ENCODE results near the gene F5.

The F5 gene

GRCh38 chr1:169586395-169587255, at the start of gene F5:
Gene F5 (minus strand): TSS chr1:169586481. CDS start chr1:169586386, 95 bp downstream.
- DNase-seq = peak; percentile 48

GRCh38 chr1:169634877-169635276, 48.6 kb upstream of the F5 start:
- DNase-seq = no peak

GRCh38 chr1:169634145-169634544, 47.9 kb upstream of the F5 start:
- DNase-seq = no peak

GRCh38 chr1:169631249-169631648, 45.0 kb upstream of the F5 start:
- DNase-seq = no peak

GRCh38 chr1:169630006-169630405, 43.7 kb upstream of the F5 start, which contains the start of gene SELP:
Gene SELP (minus strand): TSS chr1:169630124. CDS start chr1:169630074, 50 bp downstream.
- no peak for DNase-seq

- no peak for DNase-seq
Measured at GRCh38 chr1:169624912-169625311, 38.6 kb upstream of the F5 start.

- no peak for DNase-seq
Measured at GRCh38 chr1:169624122-169624521, 37.8 kb upstream of the F5 start.

GRCh38 chr1:169623132-169623926, 37.0 kb upstream of the F5 start:
- no peak for DNase-seq

- DNase-seq = no peak
Measured at GRCh38 chr1:169620565-169620964, 34.3 kb upstream of the F5 start.

GRCh38 chr1:169618367-169618766, 32.1 kb upstream of the F5 start:
- no peak for DNase-seq

GRCh38 chr1:169615803-169616202, 29.5 kb upstream of the F5 start:
- DNase-seq = no peak

- no peak for DNase-seq
Measured at GRCh38 chr1:169610858-169611257, 24.6 kb upstream of the F5 start.

- DNase-seq = no peak
Measured at GRCh38 chr1:169610108-169610507, 23.8 kb upstream of the F5 start.

GRCh38 chr1:169608226-169608625, 21.9 kb upstream of the F5 start:
- no peak for DNase-seq

GRCh38 chr1:169604781-169605560, 18.7 kb upstream of the F5 start:
- no peak for DNase-seq

- peak; percentile 15 for DNase-seq
Measured at GRCh38 chr1:169601096-169601881, 15.0 kb upstream of the F5 start.

GRCh38 chr1:169595764-169596711, 9.8 kb upstream of the F5 start:
- peak; percentile 5 for DNase-seq

- no peak for DNase-seq
Measured at GRCh38 chr1:169594391-169594790, 8.1 kb upstream of the F5 start.

- no peak for DNase-seq
Measured at GRCh38 chr1:169590932-169591331, 4.7 kb upstream of the F5 start.

- no peak for DNase-seq
Measured at GRCh38 chr1:169588785-169589485, 2.7 kb upstream of the F5 start.
